HepG2 (cell line): Measurements from ENCODE around the gene ZBTB44. TPM values are rescaled to one million over a fixed set of nuclear protein-coding genes. Genes with fewer than 3 reads are reported as not detected.

Experiments used
- ATAC-seq: fragments of 200-7000 bp; cut with Tn5 transposase; 3 replicates; pipeline ENCODE4 v1.9.1; 2020; ENCODE audit warnings: mild to moderate bottlenecking, moderate library complexity
- BruUV-seq: library from RNA; stranded (reverse); fragments of 400-500 nt; replicated peaks from 2 replicates; lab custom pipeline; 2021; lab: Mats Ljungman, UMichigan
- CTCF ChIA-PET: fragments of 300-600 bp; formaldehyde crosslinking; extraction: SDS; loops from one replicate; lab custom pipeline; 2021; ENCODE audit warnings: low total read pairs, inconsistent platforms, low intra/inter-chr PET ratio; lab: Yijun Ruan, JAX
- POLR2A ChIA-PET: fragments of 350-600 bp; sonication (Branson Sonifier 250); formaldehyde crosslinking; loops from one replicate; lab custom pipeline; 2020; ENCODE audit warnings: antibody characterized with exemption, inconsistent platforms; lab: Yijun Ruan, JAX
- DNase-seq: peaks from one replicate; pipeline ENCODE4 v3.0.0-alpha.2; 2015; ENCODE audit warnings: low spot score
- FAIRE-seq: peaks from 3 replicates; lab custom pipeline; 2011; peaks lifted over from hg19 to GRCh38; lab: Jason Lieb, UNC
- H2AFZ ChIP-seq: one replicate; pipeline ENCODE4 v1.6.1; 2011; ENCODE audit warnings: low read length, inconsistent platforms
- H3K27ac ChIP-seq: fragments of 300-600 bp; 3 replicates; pipeline ENCODE4 v1.8.0; 2011; ENCODE audit warnings: mixed run types, mild to moderate bottlenecking, mixed read lengths, low read length, inconsistent platforms; ENCODE audit not compliant: insufficient read depth; ENCODE audit errors: extremely low read length
- H3K27me3 ChIP-seq, 2 experiments: fragments of 200-600 bp in 1 of 2; 2 replicates in 1 of 2; 3 replicates in 1 of 2; pipeline versions ENCODE4 v1.6.0 to v1.8.0; 2011; ENCODE audit warnings: low read length in 2 of 2, mild to moderate bottlenecking in 2 of 2, moderate library complexity in 2 of 2, inconsistent platforms in 1 of 2; ENCODE audit not compliant: insufficient read depth in 2 of 2, control insufficient read depth in 1 of 2
- H3K36me3 ChIP-seq, 2 experiments: fragments of 200-600 bp in 1 of 2; replicated peaks in 1 of 2; 2 replicates in 1 of 2; 3 replicates in 1 of 2; pipeline versions ENCODE4 v1.5.1 to v1.8.0; 2011; ENCODE audit warnings: low read length in 2 of 2, inconsistent platforms in 1 of 2; ENCODE audit not compliant: insufficient read depth in 2 of 2, control insufficient read depth in 1 of 2
- H3K4me1 ChIP-seq: 2 replicates; pipeline ENCODE4 v1.5.1; 2012; ENCODE audit warnings: low read length, inconsistent platforms; ENCODE audit not compliant: insufficient read depth
- H3K4me2 ChIP-seq: 2 replicates; pipeline ENCODE4 v1.6.0; 2011; ENCODE audit warnings: low read depth, low read length, inconsistent platforms
- H3K4me3 ChIP-seq, 3 experiments: fragments of 200-600 bp in 1 of 3; sonication (generic), shearing (Covaris generic) in 1 of 3; replicated peaks in 1 of 3; 2 replicates each; pipeline ENCODE4 v1.5.1; 2011 to 2016; ENCODE audit warnings: low read length in 3 of 3, inconsistent platforms in 2 of 3, low read depth in 2 of 3, mild to moderate bottlenecking in 2 of 3, control low read depth in 1 of 3, mixed read lengths in 1 of 3; ENCODE audit not compliant: insufficient read depth in 1 of 3
- H3K79me2 ChIP-seq: one replicate; pipeline ENCODE4 v1.6.1; 2011; ENCODE audit warnings: low read length, inconsistent platforms; ENCODE audit not compliant: insufficient read depth
- H3K9ac ChIP-seq: 2 replicates; pipeline ENCODE4 v1.6.0; 2011; ENCODE audit warnings: mild to moderate bottlenecking, low read depth, low read length, inconsistent platforms; ENCODE audit not compliant: insufficient read depth
- H3K9me3 ChIP-seq: 2 replicates; pipeline ENCODE4 v1.5.1; 2012; ENCODE audit warnings: mild to moderate bottlenecking, low read length
- H4K20me1 ChIP-seq: 2 replicates; pipeline ENCODE4 v1.6.0; 2011; ENCODE audit warnings: inconsistent platforms, mild to moderate bottlenecking, low read length, moderate library complexity; ENCODE audit not compliant: insufficient read depth
- HMG20A ChIP-seq: IDR thresholded peaks from 2 replicates; pipeline ENCODE4 v1.6.1; 2016; ENCODE audit warnings: borderline replicate concordance
- LCORL ChIP-seq, 2 experiments: fragments of 450-650 bp in 1 of 2; sonication (generic) in 1 of 2; formaldehyde crosslinking in 1 of 2; IDR thresholded peaks; 2 replicates each; pipeline versions ENCODE4 v1.5.0 to v1.6.1; 2017 to 2020; ENCODE audit warnings: antibody characterized with exemption in 1 of 2, missing genetic modification reagents in 1 of 2
- NFE2L2 ChIP-seq: fragments of 150-350 bp; IDR thresholded peaks from 2 replicates; pipeline ENCODE4 v1.6.1; 2014; ENCODE audit warnings: low read length
- REL ChIP-seq: sonication (generic); formaldehyde crosslinking; conservative IDR thresholded peaks from 2 replicates; pipeline ENCODE4 v1.8.0; 2022; ENCODE audit warnings: mild to moderate bottlenecking, missing genetic modification reagents, moderate library complexity
- RNF2 ChIP-seq: fragments of 450-650 bp; conservative IDR thresholded peaks from 2 replicates; pipeline ENCODE4 v1.6.1; 2016; ENCODE audit warnings: low read depth
- TGIF2 ChIP-seq: IDR thresholded peaks from 2 replicates; pipeline ENCODE4 v1.6.1; 2016; ENCODE audit warnings: control low read depth, missing compliant biosample characterization
- THRA ChIP-seq: sonication (generic); formaldehyde crosslinking; IDR thresholded peaks from 2 replicates; pipeline ENCODE4 v1.4.0; 2020; ENCODE audit warnings: missing genetic modification reagents, borderline replicate concordance
- XBP1 ChIP-seq: sonication (generic); formaldehyde crosslinking; IDR thresholded peaks from 2 replicates; pipeline ENCODE4 v1.5.0; 2020; ENCODE audit warnings: missing genetic modification reagents
- ZBTB42 ChIP-seq: sonication (generic); formaldehyde crosslinking; IDR thresholded peaks from 2 replicates; pipeline ENCODE4 v1.5.0; 2020; ENCODE audit warnings: mild to moderate bottlenecking, missing genetic modification reagents
- ZBTB46 ChIP-seq: sonication (generic); formaldehyde crosslinking; IDR thresholded peaks from 2 replicates; pipeline ENCODE4 v1.4.0; 2020; ENCODE audit warnings: mild to moderate bottlenecking, missing genetic modification reagents, borderline replicate concordance
- ZIK1 ChIP-seq: sonication (generic); formaldehyde crosslinking; IDR thresholded peaks from 2 replicates; pipeline ENCODE4 v1.5.0; 2020; ENCODE audit warnings: mild to moderate bottlenecking, low read depth, missing genetic modification reagents, borderline replicate concordance
- ZKSCAN5 ChIP-seq: sonication (generic); formaldehyde crosslinking; IDR thresholded peaks from 2 replicates; pipeline ENCODE4 v1.5.1; 2020; ENCODE audit warnings: mild to moderate bottlenecking, missing genetic modification reagents
- ZNF777 ChIP-seq: sonication (generic); formaldehyde crosslinking; IDR thresholded peaks from 2 replicates; pipeline ENCODE4 v1.4.0; 2020; ENCODE audit warnings: missing genetic modification reagents
- WGBS: methylation state at CpG from one replicate; pipeline ENCODE4 v1.1.6; 2017; ENCODE audit warnings: low lambda C conversion rate; 5-methylcytosine and 5-hydroxymethylcytosine counted together
- in situ Hi-C: cut with HindIII; loops from 2 replicates; pipeline ENCODE4 v1.10.0; 2017; ENCODE audit warnings: low pct_unique_long_range_greater_than_20kb; ENCODE audit not compliant: extremely low pct_ligation_motif_present
- intact Hi-C: fragments of 100-400 bp; cut with micrococcal nuclease; formaldehyde crosslinking; loops from one replicate; pipeline ENCODE4 v1.10.0; 2022; ENCODE audit not compliant: unreplicated experiment
- polyA plus RNA-seq, 8 experiments: library from polyadenylated mRNA; depleted of rRNA in 3 of 8; stranded (reverse) in 7 of 8; unstranded in 1 of 8; fragments of >200 nt; fragmentation: Illumina TruSeq in 4 of 8; extraction: Trizol in 4 of 8; gene quantifications; 2 replicates each; pipeline versions ENCODE4 v1.2.1 to v1.2.3, GENCODE V29; 2011 to 2016; ENCODE audit warnings: low read depth in 4 of 8, missing spikeins in 1 of 8, mixed read lengths in 1 of 8; ENCODE audit not compliant: insufficient read depth in 1 of 8
- total RNA-seq, 5 experiments: library from RNA; depleted of rRNA; stranded (reverse); fragments of >200 nt; fragmentation: Illumina TruSeq; extraction: Trizol; gene quantifications; 2 replicates each; pipeline ENCODE4 v1.2.3, GENCODE V29; 2016; ENCODE audit warnings: low read depth in 1 of 5
- TF ChIP-seq, protein P1 (sequence below): sonication (generic); formaldehyde crosslinking; IDR thresholded peaks from 2 replicates; pipeline ENCODE4 v1.4.0; 2020; ENCODE audit warnings: missing genetic modification reagents

Gene ZBTB44
- total and polyA plus RNA-seq, 2 of the 13 experiments (the other 11 are each of a cell fraction or from before 2014, with no cell fraction given), result 22.8 to 23.6 TPM

GRCh38 chr11:130220311-130221035, 94.2 kb downstream of the ZBTB44 start (continued):
- no peak for TF ChIP-seq ZIK1 (CRISPR knock-in tag)
- TF ChIP-seq, protein P1, sequence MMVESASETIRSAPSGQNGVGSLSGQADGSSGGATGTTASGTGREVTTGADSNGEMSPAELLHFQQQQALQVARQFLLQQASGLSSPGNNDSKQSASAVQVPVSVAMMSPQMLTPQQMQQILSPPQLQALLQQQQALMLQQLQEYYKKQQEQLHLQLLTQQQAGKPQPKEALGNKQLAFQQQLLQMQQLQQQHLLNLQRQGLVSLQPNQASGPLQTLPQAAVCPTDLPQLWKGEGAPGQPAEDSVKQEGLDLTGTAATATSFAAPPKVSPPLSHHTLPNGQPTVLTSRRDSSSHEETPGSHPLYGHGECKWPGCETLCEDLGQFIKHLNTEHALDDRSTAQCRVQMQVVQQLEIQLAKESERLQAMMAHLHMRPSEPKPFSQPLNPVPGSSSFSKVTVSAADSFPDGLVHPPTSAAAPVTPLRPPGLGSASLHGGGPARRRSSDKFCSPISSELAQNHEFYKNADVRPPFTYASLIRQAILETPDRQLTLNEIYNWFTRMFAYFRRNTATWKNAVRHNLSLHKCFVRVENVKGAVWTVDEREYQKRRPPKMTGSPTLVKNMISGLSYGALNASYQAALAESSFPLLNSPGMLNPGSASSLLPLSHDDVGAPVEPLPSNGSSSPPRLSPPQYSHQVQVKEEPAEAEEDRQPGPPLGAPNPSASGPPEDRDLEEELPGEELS (CRISPR knock-in tag), result no peak
- TF ChIP-seq, all 625 proteins: peak for 5

- in situ Hi-C loops (loop anchor here (10.0 to 25.0 kb wide), 3 partner anchors 146 to 668 kb away; no protein-coding TSS in a partner anchor), intact Hi-C loops (no loop called here)
- Histone ChIP-seq H3K9ac (no peak overlapping the region), H3K27ac (no peak overlapping the region), H2AFZ (no peak overlapping the region), H3K79me2 (no peaks in the 10 kb centered on the region), H4K20me1 (no peaks in the 10 kb centered on the region), H3K36me3 (no peaks in the 10 kb centered on the region), H3K27me3 (peaks cover 0 to 25% of the 10 kb centered on the region in 2 experiments; a peak in 4 of 5 replicates), H3K4me2 (no peak overlapping the region), H3K4me3 (no peak overlapping the region), H3K4me1 (peaks cover 28% of the 10 kb centered on the region), H3K9me3 (no peaks in the 10 kb centered on the region)
- ChIA-PET POLR2A (no interaction called here), CTCF (no interaction called here)
- 95% methylated on average over 8 of the region's 8 CpGs for WGBS
- FAIRE-seq (no peak), ATAC-seq (no peak), DNase-seq (no peak)
- no TSS peak for BruUV-seq
- TF ChIP-seq ZBTB42 (CRISPR knock-in tag), result no peak
- no peak for TF ChIP-seq ZKSCAN5
- TF ChIP-seq RNF2, result no peak
- TF ChIP-seq ZBTB46 (CRISPR knock-in tag), result no peak
- no peak for TF ChIP-seq THRA (CRISPR knock-in tag)
- no peak for TF ChIP-seq XBP1 (CRISPR knock-in tag)
- TF ChIP-seq HMG20A, result no peak
- TF ChIP-seq TGIF2 (CRISPR knock-in tag), result no peak
- no peak for TF ChIP-seq ZNF777 (CRISPR knock-in tag)
- TF ChIP-seq REL (CRISPR knock-in tag), result no peak
- TF ChIP-seq LCORL (IDR thresholded peaks at IDR 0.05), result no peak
- TF ChIP-seq LCORL (CRISPR knock-in tag; IDR thresholded peaks at IDR 0.05), result no peak
- TF ChIP-seq NFE2L2, result no peak
These were observed 95.6 kb downstream of the ZBTB44 start for GRCh38 chr11:130219148-130219547.
